SHP77 (cell line): ENCODE measurements around the gene EIF1AD.
"Not testable (repeated sequence)": the region's sequence is repeated elsewhere in the genome, so short reads cannot be mapped to it uniquely, and the experiment has no call there.

Source experiments
- DNase-seq, 2 experiments: peaks; one replicate each; lab custom pipeline; 2025; lab: John Stamatoyannopoulos, UW

EIF1AD gene, protein sequence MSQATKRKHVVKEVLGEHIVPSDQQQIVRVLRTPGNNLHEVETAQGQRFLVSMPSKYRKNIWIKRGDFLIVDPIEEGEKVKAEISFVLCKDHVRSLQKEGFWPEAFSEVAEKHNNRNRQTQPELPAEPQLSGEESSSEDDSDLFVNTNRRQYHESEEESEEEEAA

DNA sequence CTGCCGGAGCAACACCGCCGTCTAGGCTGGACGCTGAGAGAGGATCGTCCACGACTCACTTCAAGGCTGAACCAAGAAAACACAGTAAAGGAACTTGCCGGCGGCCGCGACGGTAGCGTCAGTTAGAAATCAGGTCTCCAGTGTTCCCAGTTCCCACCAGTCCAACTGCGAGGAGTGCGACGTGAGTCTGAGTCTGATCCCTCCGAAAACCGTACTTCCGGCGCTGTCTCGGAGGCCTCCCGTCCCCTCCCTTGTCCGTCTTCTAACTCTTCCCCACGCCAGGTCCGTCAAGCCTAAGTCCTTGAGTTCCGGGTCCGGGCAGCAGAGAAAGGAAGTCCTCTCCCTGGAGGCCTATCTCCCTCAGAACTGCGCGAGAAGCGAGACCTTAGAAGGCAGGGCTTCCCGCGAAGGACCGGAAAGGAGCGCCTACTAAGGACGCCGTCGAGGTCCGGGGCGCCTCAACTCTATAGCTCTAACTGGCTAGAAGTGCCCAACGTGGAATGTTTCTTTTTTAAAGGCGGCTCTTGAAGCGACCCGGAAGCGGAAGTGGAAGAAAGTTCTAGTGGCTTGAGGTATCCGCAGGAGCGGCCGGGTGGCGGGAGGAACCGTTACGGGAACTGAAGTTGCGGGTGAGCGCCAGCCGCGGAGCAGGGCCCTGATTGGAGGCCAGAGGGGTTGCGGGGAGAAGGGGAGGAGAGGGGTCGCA is at the start of gene EIF1AD, which contains the start of gene BANF1:
Gene EIF1AD, minus strand, starts transcription at position 216 of the 706 bp plus-strand sequence. CDS start 1,768 bp downstream, outside the sequence.
Gene BANF1, plus strand, starts transcription at position 562 of the 706 bp plus-strand sequence. CDS start 748 bp downstream, outside the sequence.
- DNase-seq, result peak; percentile 98 to 100

DNA sequence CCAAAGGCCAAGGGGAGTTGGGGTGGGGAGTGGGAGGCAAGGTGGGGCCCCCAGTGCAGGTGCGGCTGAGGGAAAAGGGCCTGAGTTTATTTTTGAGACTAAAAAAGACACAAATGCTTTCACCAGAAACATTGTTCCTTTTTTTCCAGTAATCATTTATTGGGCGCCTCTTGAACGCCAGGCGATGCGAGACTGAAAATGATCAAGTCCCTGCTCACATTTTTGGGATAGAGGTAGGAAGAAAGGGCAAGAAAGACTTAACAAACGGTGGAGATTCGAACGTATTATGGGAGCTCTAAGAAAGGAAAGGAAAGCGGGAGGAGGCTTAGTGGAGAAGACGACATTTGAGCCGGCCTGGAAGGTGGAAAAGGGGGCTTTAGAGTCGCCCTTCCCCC is 49.4 kb upstream of the EIF1AD start:
- no peak for DNase-seq

DNA sequence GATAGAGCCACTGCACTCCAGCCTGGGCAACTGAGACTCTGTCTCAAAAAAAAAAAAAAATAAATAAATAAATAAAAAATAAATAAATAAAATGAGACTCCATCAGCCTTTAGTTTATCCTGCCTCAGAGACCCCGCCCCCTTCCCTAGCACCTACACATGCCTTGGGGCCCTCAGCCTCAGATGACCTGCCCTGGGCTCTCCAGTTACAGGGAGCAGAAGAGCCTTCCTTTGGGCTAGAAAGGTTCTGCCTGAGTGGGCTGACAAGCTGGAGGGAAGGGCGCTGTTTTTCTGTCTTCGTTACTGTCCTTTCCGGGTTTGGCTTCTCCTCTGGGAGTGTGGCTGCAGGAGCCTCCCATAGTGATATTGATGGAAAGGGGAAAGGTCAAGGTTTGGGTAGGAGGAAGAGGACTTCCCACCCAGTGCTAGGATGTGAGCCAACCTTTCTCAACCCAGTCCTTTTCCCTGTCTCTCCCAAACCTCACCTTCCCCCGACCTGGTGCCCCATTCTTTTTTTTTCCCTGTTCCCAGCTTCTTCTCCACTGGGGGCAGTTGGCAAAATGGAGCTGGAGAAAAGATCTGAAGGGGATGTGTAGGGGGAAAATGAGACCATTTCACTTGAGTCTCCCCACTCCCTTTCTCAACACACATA is 48.7 kb upstream of the EIF1AD start:
- no peak for DNase-seq

DNA sequence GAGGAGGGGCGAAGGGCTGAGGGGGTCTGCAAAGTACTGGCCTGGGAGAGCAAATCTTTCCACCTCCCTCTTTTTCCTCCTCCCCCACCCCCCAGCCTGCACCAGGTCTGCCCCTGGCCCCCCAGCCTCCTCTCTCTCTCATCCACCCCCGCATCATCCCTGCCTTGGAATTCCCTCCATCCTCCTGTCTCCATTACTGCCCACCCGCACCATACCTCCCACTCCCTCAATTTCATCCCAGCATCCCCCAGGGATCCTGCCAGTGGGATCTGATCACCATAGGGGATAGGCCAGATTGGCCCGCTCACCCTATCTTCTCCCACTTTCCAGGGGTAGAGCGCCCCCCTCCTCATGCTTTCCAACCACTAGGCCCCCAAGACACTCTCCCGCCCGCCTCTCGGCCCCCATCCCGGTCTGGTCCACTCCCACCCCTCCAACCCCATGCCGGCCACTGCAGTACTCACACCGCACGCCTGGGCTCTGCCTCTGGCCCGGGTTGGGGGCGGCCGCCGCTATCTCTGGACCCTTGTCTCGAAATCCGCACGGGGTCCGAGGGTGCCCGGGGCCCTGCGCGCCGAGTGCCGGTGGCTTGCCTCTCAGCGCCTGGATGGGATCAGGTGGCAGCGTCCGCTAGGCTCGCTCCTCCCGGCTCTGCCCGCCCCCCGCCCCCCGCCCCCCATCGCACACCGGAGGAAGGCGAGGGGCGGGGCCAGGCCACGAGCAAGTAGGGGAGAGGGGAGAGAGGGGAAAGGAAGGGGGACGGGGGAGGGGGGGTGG is 46.8 kb upstream of the EIF1AD start, which contains the start of gene GAL3ST3:
Gene GAL3ST3, minus strand, starts transcription at position 615 of the 777 bp plus-strand sequence. CDS start 3,746 bp downstream, outside the sequence.
- DNase-seq, result no peak

DNA sequence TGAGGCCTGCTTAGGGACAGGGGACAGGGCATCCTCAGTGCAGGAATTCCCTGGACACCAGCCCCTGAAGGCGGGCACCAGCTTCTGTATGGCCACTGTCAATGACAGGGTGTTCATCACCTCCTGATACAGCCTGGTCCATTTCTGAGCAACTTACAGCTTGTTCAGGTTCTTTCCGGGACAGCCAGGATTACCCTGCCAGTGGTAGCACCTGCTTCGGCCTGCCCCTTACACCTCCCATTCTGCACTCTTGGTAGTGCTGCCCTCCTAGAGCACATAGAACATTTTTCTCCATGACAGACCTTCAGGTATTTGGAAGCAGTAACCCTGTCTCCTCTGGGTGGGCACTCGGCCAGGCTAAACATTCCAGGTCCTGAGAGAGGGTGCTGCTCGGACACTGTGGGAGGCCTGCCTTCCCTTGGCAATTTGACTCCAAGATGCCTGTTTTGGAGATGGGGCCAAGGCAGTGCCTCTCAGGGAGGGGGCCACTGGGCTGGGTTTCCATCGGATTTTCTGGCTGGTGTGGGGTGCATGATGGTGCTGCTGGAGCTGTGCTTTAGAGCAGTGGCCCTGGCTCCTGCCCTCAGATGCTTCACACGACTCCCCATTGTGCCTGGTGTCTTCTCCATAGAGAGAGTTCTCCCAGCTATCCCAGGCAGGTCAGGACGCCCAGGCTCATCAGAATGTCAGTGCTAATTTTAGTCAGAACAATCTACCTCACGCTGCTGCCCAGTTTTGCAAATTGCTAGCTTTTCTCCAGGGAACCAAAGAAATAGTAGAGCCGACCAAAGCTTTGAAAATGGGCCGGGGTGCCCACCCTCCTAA is 45.8 kb upstream of the EIF1AD start:
- no peak for DNase-seq

DNA sequence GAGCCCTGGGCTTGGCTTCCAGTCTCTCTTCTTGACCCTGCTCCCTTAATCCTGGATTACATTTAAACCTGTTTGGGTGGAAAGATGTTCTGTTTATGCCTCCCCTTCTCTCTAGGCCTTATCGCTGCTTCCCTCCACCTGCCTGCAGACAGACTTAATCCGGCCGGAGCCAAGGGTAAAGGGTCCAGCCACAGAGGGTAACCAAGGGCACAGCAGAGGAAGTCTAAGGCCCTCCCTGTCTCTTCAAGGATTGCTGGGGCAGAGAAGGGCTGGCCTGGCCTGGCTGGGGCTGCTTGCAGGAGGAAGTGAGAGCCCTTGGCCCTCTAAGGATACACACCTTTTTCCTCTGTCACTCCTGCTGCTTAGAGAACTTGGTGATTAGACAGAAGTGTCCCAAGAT is 44.9 kb upstream of the EIF1AD start:
- DNase-seq, result no peak

DNA sequence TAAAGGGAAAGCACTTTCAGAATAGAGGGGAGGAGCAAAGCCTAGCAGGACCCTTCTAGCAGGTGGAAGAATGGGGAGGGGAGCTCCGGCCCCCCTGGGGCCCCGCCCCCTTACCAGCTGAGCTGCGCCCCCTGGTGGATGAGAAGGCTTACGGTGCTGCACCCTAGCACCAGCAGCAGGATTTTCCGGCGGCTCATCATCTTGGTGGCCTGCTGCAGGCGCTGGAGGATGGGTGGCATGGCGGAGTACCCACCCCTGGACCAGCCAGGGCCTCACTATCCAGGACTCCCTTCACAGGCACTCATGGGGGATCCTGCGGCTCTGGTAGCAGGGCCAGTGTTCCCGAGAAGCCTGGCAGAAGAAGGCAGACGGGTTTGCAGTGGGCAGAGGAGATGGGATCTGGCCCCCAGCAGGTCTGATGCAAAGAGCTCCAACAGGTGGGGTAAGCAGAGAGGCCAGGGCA is 43.3 kb upstream of the EIF1AD start:
- DNase-seq, result peak; percentile 72 to 84

DNA sequence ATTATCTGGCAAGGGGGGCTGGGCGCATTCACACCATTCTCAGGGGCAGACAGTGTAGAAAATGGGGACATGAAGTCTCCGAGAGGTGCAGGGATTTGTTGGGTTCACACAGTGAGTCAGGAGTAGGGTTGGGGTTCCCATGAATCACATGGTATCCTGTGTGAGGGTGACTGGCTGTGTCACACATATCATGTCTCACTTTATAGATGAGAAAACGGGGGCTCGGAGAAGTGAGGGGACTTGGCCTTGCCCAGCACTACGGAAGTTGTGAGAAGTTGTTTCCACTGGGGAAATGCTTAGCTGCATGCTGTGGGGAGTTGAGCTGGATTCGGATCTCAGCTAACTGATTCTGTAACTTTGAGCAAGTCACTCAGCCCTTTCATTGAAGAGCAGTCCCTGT is 42.8 kb upstream of the EIF1AD start:
- DNase-seq, result no peak

DNA sequence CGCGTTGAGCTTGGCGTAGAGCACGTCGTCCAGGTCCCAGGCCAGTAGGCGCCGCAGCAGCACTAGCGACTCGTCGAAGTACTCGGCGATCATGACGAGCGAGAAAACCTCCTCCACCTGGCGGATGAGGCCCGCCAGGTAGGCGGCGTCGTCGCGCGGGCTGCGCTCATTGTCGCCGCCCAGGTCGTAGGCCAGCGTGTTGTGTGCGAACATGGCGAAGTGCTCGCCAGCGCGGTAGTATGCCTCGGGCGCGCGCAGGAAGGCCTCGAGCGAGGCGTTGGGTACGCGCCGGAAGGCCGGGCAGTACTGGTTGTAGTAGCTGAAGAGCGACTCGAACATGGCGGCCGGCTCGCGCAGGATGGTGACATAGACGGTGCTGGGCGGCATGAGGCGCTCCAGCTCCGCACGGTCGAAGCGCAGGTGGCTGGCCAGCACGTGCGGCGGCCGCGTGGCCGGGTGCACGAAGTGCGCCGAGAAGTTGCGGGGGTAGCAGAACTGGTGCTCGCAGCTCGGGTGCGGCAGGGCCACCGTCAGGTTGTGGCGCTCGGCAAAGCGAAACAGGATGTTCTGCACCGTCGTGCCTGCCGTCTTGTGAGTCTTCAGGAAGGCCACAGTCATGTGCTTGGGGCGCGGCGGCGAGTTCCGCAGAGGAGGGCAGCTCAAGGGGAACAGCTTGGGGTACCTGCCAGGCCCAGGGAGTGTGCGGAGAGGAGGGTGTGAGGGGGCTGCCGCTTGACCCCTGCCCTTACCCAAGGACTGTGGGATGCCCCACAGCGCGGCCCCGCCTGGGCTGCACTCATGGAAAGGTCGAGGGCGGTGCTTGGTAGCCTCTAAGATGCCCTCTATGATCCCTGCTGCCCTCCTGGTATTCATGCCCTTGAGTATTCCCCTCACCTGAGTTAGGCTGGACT is 41.3 kb upstream of the EIF1AD start:
- DNase-seq, result no peak

DNA sequence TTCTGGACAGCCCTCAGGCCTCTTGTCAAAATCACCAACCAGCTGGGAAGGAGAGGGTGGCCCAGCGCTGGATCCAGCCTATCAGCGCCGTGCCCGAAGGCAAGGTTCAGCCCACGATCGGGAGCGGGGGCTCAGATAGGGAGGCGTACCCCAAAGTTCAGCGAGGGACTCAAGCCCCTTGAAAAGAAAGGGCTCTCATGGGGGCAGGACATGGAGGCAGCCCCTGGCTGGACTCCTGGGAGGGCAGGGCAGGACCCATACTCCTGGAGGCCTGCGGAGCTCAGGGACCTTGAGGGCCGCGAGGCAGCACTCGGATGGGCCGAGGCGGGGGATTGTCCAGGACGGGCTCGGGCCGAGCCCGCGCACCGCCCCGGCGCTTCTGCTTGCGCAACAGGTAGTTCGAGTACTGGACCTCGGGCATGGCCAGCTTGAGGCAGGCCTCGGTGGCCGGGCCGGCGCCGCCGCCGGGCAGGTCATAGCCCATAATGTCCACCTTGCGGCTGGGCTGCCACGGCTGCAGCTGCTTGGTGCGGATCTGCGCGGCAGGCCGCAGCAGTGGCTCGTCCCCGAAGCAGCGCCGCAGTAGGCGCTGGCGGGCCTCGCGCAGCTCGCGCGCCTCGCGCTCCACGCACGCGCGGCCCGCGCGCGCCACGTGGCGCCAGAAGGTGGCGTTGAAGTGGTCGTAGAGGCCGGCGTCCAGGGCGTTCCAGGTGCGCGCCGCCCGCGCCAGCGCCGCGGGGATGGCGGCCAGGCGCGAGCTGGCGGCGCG is 40.5 kb upstream of the EIF1AD start:
- no peak for DNase-seq

DNA sequence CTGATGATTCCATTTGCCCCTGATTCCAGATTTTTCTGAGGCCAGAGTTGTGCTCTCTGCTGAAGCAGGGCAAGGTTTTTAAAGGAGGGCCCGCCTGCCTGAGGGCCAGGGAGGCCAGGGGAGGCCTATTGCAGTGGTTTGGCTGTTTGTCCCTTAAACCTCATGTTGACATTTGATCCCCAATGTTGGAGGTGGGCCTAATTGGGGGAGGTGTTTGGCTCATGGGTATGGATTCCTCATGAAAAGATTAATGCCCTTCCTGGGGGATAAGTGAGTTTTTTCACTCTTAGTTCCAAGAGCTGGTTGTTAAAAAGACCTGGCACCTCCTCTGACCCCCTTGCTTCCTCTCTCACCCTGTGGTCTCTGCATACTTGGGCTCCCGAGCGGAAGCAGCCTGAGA is 37.8 kb upstream of the EIF1AD start:
- no peak for DNase-seq

DNA sequence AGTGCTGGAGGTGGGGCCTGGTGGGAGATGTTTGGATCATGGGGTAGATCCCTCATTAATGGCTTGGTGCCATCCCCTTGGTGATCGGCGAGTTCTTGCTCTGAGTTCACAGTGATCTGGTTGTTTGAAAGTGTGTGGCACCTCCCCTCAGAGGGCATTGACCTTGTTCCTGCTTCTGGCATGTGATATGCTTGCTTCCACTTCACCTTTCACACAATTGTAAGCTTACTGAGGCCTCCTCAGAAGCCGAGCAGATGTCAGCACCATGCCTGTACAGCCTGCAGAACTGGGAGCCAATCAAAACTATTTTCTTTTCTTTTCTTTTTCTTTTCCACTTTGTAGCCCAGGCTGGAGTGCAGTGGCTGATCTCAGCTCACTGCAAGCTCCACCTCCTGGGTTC is 35.4 kb upstream of the EIF1AD start:
- no peak for DNase-seq

DNA sequence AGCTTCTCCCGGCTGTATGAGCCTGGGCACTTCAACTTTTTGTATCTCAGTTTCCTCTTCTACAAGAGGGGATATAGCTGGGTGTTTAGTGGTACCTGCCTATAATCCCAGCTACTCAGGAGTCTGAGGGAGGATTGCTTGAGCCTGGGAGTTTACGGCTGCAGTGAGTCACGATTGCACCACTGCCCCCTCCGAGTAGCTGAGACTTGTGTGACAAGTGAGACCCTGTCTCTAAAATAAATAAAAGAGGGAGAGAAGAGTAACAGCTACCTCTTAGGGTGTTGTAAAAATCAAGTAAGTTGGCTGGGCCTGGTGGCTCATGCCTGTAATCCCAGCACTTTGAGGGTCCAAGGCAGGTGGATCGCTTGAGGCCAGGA is 34.4 kb upstream of the EIF1AD start:
- DNase-seq, result no peak

DNA sequence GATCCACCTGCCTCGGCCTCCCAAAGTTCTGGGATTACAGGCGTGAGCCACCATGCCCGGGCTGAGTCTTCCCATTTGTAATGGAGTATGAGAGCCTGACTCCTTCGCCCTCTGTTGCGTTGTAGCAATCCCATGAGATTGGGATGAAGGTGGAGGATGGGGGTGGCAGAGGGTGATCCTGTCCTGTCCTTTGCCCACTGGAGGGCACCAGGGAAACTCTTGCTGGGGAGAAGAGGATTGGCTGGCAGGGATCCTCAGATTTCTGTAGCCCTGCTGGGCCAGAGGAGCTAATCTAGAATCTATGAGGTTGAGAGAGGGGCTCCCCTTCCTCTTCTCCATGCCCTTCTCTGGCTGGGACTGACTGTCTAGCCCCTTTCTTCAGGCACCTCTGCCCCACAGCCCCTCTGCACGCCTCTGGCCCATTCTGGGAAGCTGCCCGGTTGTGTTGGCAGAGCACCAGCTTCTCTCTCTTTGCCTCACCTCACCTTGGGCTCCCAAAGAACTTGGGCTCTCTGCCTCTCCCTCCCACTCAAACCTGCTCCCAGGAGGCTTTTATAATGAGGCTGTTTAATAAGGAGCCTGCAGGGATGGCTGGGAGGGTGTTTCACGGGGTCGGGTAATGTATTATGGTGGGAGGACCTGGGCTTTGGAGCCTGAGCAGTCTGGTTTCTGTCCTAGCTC is 33.8 kb upstream of the EIF1AD start:
- no peak for DNase-seq

DNA sequence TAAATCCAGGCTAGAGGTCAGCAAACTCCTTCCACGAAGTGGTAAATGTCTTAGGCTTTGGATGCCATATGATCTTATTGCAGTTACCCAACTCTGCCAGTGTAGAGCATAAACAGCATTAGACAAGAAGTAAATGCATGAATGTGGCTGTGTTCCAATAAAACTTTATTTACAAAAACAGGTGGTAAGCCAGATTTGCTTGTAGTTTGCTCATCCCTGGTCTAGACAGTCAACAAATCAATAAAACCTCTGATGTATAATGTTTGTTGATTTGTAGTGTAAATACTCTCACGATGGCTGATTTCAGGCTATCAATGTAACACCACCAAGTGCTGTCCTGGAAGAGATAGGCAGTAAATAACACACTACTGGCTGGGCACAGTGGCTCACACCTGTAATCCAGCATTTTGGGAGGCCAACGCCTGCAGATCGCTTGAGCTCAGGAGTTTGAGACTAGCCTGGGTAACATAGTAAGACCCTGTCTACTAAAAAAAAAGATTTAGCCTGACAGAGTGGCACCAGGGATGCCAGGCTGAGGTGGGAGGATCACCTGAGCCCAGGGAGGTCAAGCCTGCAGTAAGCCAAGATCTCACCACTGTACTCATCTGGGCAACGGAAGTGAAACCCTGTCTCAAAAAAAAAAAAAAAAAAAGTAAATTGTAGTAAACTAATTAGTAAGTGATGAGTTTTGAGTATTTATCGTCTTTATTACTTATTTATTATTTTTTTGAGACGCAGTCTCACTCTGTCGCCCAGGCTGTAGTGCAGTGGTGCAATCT is 31.2 kb upstream of the EIF1AD start:
- DNase-seq, result no peak

DNA sequence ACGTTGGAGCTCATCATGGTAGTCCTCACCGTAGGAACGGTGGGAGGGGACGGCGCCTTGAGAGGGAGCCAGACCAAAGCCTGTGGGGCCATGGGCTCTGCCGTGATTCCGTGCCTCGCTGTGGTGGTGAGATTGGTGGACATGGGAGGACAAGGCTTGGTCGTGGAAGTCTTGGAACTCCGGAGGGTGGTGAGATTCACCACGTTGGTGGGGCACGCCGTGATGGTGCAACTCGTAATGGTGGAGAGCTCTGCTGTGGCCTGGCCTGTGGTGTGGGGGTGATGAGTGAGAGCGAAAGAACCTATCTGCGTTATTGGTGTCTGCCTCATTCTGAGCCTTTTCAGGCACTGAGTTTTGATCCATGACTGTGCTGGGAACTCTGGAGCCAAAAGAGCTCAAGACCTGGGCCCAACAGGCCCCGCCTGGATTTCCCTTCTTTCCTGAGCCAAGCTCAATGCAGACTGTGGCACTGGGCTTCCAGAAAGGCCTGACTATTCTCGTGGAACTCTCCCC is 24.1 kb upstream of the EIF1AD start, which contains the start of gene CATSPER1:
Gene CATSPER1, minus strand, starts transcription at position 463 of the 513 bp plus-strand sequence. Its CDS starts 100 bp downstream, at position 363.
- no peak for DNase-seq

DNA sequence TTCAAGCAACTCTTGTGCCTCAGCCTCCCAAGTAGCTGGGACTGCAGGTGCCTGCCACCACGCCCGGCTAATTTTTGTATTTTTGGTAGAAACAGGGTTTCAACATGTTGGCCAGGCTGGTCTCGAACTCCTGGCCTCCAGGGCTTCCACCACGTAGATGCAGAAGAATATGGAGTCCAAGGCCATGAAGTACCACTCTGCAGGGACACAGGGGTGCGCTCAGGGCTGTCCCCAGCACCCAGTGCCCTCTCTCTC is 21.2 kb upstream of the EIF1AD start:
- not testable (repeated sequence) for DNase-seq
